Inflammatory macrophage treated with lipopolysaccharide for 4 hours (primary cell): ENCODE measurements around the gene GRK5.

Source experiments
- DNase-seq: peaks from one replicate; pipeline ENCODE4 v3.0.0-alpha.2; 2020

Gene GRK5

DNA sequence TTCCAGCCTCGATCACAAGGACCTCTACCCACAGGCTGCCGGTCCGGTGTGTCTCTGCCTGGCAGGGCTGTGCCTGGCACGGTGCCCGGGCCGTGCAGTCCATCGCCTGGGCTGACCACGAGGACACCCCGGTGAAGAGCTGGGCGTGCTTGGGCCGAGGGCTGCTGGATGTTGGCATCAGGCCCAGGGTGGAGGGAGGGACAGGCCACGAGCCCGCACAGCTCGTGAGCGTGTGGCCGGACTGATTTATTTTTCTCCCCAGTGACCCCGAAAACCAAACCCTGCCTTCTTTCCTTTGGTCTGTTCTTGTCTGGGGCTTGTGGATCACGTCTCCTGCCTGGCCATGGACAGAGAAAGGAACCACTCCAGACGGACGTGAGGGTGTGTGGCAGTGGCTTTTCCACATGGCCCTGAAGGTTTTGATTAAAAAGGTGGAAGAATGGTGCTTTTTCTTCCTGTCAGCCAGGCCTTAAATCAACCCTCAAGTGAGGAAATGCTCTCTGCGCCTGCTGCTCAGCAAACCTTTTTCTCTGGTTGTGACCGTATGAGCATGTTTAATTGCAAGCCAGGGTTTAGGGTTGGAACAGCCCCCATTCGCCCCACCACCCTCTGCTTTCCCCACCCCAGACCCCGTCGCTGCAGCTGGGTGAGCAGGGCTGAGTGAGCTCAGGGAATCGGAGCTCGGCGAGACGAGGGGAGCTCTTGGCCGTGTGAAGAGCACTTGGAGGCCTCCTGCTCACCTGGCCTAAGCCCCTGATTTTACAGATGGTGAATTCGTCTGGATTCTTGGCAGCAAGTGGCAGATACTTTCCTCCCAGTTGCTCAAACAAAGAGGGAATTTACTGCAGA lies 205.1 kb downstream of the GRK5 start:
- no peak for DNase-seq

- DNase-seq: no peak
Observed at GRCh38 chr10:119413093-119413453, 205.7 kb downstream of the GRK5 start.

DNA sequence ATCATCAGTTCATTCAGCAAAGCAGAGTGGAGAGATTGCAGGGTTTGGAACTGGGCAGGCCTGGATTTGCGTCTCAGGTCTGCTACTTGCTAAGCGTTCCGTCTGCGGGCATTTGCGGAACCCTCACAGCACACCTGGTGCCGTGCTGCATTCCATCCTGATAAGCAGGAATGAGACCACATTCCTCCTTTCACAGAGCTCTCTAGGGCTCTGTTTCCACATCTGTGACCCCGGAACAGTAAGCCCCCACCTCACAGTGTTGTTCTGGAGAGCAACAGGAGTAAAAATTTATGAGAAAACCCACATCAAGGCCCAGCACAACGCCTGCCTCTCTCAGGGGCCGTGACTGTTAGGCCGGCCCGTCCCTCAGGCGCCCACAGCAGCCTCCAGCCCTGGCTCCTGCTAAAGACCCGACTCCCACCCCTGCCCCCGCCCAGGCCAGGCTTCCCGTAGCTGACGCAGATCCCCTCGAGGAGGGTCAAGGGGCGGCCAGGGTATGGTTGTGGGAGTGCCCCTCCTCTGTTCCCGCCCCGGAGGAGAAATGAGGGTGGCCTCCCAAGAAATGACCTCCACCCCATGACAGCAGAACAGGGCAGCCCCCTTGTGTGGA lies 206.2 kb downstream of the GRK5 start:
- no peak for DNase-seq

DNA sequence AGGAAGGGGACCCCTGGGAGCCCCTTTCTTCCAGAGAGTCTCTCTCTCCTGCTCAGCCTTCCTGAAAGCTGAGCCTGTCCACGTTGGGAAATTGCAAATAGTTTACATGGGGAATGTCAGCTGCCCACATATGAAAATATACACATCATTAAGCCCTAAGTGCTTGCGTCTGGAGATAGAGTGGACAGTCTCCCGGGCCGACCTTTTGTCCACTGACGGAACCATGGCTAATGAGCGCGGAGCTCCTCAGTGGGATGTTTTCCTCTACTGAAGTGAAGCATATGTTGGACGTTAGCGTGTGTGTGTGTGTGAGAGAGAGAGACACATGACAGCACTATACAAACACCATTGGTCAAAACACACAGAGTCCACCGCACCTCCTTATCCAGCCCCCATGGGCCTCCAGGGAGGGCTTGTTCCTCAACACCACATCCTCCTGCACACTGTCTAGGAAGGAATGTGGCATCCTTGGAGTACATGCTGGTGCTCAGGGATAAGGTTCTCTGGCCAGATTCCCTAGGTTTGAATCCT lies 206.8 kb downstream of the GRK5 start:
- DNase-seq: no peak

DNA sequence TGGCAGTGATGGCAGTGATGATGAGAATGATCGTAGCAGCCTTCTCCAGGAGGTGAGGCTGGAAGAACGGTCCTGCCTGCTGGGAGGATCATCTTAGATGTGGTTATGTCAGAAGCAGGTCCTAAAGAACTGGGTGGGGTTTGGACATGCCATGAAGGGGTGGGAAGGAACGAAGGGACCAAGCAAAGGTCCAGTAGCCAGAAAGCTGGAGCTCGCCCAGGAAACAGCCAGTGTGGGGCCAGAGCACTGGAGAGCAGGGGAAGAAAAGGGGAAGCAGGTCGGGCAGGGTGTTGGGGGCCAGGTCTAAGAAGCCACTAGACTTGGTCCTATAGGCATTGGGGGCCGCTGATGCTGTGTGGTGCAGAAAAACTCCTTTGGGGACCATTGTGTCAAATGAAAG lies 207.8 kb downstream of the GRK5 start:
- DNase-seq: no peak

DNA sequence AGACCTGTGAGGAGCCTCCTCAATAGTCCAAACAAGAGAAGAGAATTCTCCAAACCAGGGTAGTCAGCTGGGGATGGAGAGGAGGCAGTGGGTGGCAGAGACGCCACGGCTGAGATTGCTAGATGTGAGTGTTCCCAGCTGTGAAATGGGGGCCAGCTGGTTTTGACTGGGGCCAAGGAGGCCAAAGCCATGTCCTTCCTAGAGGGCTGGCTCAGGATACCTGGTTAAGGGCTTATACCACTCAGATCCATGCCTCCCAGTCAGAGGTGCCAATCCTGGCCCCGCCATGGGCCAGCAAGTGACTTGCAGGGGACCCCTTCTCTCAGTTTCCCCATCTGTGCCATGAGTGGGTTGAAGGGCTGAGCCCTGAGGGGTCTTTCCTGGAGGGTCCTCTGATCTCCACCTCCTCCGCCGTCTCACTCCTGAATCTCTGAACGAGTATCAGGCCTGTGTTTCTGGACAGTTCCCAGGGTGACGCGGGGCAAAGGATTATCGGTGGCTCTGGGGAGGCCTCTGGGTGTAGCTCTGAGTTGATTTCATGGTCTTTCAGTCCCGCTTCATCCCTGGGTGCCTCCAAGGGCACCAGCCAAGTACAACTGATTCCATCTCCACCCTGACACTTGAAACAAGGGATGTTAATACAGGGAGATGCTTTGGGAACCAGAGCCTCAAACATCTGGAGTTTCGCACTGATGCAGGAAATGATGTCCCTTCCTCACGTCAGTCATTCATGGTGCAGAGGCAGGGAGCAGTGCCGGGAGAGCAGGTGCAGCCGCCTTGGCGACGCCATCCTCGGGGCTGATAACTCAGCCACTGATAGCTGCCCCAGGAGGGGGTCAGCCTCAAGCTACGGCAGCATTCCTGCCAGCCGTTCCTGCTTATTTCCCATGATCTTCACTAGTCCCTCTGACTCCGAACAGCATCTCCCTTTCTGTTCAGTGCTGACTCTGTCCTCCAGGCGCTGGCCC lies 208.4 kb downstream of the GRK5 start:
- DNase-seq: no peak

- DNase-seq: peak; percentile 57
Observed at GRCh38 chr10:119416855-119417254, 209.5 kb downstream of the GRK5 start.

DNA sequence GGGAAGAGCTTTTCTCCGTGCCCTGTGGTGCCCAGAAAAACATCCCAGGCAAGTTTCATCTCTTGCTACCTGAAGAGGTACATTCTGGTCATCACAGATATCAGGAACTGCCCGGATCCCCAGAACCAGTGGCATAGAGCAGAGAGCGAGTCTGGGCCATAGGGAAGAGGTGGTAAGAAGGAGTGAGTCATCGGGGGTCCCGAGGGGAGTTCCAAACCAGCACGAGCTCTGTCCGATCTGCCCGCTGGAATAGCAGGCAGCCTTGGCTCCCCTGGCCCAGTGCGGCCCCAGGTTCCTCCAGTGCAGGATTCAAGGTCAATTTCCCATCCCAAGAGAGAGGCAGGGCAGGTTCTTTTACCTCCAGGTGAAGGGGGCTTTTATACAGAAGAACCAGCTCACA lies 210.5 kb downstream of the GRK5 start:
- DNase-seq: no peak

DNA sequence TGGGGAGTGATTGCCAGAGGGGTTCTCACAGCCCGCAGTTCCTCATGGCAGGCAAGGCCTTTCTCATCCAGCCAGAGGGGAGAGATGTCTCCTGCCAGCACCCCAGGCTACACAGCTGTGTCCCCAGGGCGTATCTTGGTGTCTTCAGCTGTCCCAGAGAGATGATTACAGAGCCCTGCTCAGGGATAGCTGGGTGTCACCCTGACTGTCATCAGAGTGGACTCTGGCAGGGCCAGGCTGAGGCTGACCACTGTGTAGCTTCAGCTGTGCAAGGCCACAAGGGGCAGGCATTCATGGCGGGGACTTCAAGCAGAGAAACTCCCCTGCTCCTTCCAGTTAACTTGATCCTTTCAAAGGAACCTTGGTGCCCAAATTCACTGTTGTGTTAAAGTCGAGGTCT lies 211.0 kb downstream of the GRK5 start:
- DNase-seq: no peak

GRCh38 chr10:119419931-119420330 lies 212.6 kb downstream of the GRK5 start:
- no peak for DNase-seq

- no peak for DNase-seq
Observed at GRCh38 chr10:119420950-119421875, 213.8 kb downstream of the GRK5 start.

- no peak for DNase-seq
Observed at GRCh38 chr10:119421891-119422681, 214.7 kb downstream of the GRK5 start.

DNA sequence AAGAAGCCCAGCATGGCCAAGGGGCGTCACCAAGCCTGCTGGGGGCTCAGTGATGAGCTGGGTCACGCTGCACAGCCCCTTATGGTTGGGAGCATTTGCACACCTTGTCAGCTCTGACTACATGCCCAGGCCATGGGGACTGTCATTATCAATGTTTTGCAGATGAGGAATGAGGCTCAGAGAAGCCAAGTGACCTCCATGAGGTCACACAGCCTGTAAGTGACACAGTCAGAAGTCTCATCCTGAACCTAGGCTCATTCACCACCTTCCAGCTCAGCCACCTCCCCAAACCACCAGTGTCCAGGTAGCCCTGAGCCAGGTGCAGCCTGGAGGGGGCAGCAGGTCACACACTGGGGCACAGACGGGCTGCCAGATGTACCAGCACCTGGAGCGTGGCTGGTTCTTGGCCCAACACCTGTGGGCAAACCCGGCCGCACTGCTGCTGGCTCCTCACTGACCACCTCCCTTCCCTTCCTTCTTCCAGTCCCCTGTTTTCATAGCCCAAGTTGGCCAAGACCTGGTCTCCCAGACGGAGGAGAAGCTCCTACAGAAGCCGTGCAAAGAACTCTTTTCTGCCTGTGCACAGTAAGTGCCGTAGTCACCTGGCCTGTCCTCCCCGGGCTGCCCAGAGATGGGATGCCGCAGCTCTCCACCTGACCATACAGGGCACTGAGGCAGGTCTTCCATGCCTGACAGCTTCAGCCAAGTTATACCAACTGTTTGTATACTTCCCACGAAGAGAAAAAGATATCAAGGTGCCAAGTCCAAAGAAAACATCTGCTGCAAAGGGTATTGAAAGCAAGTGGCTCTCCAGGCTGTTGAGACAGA lies 215.5 kb downstream of the GRK5 start:
- DNase-seq: no peak

DNA sequence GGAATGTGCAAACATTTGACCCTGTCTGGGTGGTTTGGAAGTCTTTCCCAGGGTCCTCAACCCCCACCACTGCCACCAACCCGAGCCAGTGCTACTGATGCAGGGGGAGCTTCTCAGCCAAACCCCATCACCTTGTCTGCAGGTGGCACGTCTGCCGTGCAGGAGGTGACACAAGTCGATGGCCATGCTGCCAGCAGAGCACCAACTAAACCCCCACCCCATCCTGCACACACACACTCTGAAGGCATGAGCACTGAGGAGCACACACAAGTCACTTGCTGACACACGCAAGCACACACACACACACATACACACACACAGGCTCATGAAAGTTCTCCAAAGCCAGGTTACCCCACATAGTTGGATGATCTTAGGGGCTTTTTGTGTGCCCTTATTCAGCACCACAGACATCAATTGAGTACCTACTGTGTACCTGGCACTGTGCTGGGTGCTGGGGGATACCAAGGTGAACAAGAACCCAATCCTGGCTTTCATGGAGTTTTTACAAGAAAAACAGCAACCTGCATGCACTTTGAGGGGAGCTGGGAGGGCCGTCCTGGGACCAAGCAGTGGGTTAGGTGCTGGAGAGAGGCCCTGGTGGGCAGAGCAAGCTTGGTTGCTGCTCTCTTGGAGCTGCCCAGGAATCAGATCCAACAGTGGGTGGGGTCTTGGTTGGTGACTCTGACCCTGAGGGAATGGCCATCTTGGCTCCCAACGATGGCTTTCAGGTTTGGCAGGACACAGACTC lies 216.3 kb downstream of the GRK5 start:
- no peak for DNase-seq

GRCh38 chr10:119424258-119424975 lies 217.0 kb downstream of the GRK5 start:
- DNase-seq: no peak

- no peak for DNase-seq
Observed at GRCh38 chr10:119425102-119425880, 217.9 kb downstream of the GRK5 start.

DNA sequence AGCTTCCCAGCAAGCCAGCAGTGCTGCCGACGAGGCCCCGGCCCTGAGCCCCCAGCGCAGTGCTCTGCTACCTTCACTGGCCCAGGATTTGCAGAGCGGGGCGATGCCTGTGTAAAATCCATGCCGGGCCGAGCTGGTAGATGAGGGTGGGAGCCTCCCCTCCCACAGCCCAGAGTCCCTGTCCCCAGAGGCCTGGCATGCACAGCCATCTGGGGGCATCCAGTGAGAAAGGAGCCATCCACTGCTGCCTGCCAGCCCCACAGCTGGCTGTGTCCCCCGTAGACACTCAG lies 218.5 kb downstream of the GRK5 start:
- no peak for DNase-seq

- DNase-seq: no peak
Observed at GRCh38 chr10:119426699-119427098, 219.3 kb downstream of the GRK5 start.
